ENCODE measurements around the gene ISLR. TPM values are rescaled to one million over a fixed set of nuclear protein-coding genes. Genes with fewer than 3 reads are reported as not detected.
A peak's percentile ranks its signal among the peaks of the same experiment; 100 is the strongest.

The ISLR gene
- total and polyA plus RNA-seq, 2 experiments from 2014 or later: 27.8 to 36.4 TPM

DNA sequence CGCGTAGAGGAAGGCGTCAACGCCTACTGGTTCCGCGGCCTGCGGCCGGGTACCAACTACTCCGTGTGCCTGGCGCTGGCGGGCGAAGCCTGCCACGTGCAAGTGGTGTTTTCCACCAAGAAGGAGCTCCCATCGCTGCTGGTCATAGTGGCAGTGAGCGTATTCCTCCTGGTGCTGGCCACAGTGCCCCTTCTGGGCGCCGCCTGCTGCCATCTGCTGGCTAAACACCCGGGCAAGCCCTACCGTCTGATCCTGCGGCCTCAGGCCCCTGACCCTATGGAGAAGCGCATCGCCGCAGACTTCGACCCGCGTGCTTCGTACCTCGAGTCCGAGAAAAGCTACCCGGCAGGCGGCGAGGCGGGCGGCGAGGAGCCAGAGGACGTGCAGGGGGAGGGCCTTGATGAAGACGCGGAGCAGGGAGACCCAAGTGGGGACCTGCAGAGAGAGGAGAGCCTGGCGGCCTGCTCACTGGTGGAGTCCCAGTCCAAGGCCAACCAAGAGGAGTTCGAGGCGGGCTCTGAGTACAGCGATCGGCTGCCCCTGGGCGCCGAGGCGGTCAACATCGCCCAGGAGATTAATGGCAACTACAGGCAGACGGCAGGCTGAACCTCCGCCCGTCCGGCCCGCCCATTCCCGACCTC, 39.0 kb upstream of the ISLR start:
- H3K36me3 ChIP-seq (replicated peaks; ENCODE audit: insufficient read depth, low read depth): no peaks in the 10 kb centered on the region
- WGBS (ENCODE audit: low lambda C conversion rate, missing lambda C conversion rate): 6% methylated on average over 51 of the region's 53 CpGs
- peak; percentile 61 for DNase-seq (ENCODE audit: low spot score)

DNA sequence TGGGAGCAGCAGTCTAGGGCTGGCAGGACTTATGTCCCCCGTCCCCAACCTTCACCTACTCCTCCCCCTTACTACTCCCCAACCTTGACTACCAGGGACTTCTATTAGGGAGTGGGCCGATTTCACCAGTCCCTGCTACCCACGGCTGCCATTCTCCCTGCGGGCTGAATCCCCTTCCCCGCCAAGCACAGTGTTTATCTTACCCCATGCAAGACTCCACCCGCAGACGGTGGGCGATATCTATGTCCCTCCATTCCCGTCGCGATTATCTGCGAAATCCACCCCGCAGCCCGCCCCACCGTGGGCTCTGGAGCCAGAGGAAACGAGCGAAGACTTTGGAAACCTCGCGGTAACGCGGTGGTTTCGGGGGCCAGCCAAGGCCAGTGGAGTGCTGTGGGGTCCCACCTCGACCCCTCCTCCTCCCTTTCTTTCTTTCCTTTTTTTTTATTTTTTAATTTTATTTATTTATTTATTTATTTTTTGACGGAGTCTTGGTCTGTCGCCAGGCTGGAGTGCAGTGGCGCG, 38.4 kb upstream of the ISLR start:
- Histone ChIP-seq H3K4me1 (ENCODE audit: insufficient read depth) (peaks cover 25% of the 10 kb centered on the region), H4K20me1 (ENCODE audit: insufficient read depth, poor library complexity, severe bottlenecking) (no peaks in the 10 kb centered on the region), H3K79me2 (no peaks in the 10 kb centered on the region), H3K4me3 (no peak overlapping the region), H3K9me3 (ENCODE audit: low read depth) (no peaks in the 10 kb centered on the region), H3K9me2 (replicated peaks; ENCODE audit: insufficient read depth) (no peaks in the 10 kb centered on the region), H2AFZ (no peak overlapping the region), H3K36me3 (replicated peaks; ENCODE audit: insufficient read depth, low read depth) (no peaks in the 10 kb centered on the region), H3K27me3 (peaks cover 81% of the 10 kb centered on the region), H3K4me2 (peak overlapping the region; percentile 96), H3K27ac (no peak overlapping the region)
- TF ChIP-seq, protein P1, sequence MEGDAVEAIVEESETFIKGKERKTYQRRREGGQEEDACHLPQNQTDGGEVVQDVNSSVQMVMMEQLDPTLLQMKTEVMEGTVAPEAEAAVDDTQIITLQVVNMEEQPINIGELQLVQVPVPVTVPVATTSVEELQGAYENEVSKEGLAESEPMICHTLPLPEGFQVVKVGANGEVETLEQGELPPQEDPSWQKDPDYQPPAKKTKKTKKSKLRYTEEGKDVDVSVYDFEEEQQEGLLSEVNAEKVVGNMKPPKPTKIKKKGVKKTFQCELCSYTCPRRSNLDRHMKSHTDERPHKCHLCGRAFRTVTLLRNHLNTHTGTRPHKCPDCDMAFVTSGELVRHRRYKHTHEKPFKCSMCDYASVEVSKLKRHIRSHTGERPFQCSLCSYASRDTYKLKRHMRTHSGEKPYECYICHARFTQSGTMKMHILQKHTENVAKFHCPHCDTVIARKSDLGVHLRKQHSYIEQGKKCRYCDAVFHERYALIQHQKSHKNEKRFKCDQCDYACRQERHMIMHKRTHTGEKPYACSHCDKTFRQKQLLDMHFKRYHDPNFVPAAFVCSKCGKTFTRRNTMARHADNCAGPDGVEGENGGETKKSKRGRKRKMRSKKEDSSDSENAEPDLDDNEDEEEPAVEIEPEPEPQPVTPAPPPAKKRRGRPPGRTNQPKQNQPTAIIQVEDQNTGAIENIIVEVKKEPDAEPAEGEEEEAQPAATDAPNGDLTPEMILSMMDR (IDR thresholded peaks at IDR 0.05; ENCODE audit: poor library complexity): no peak
- TF ChIP-seq EZH2 (IDR thresholded peaks at IDR 0.05; ENCODE audit: borderline replicate concordance) (no peak), EZH2phosphoT487 (IDR thresholded peaks at IDR 0.05; ENCODE audit: low read depth, severe bottlenecking, unreplicated experiment) (peak; percentile 34)
- WGBS (ENCODE audit: low lambda C conversion rate, missing lambda C conversion rate): 11% methylated on average over 13 of the region's 27 CpGs
- no peak for DNase-seq (ENCODE audit: low spot score)

More for the DNA sequence above, 39.0 kb upstream of the ISLR start:
- no peaks in the 10 kb centered on the region for H3K9me2 ChIP-seq (replicated peaks; ENCODE audit: insufficient read depth)
- no peak overlapping the region for H3K4me3 ChIP-seq
- H3K9me3 ChIP-seq (ENCODE audit: low read depth): no peaks in the 10 kb centered on the region
- peaks cover 28% of the 10 kb centered on the region for H3K4me1 ChIP-seq (ENCODE audit: insufficient read depth)
- no peak overlapping the region for H2AFZ ChIP-seq
- no peaks in the 10 kb centered on the region for H3K79me2 ChIP-seq
- peaks cover 85% of the 10 kb centered on the region for H3K27me3 ChIP-seq
- TF ChIP-seq, protein P1 (IDR thresholded peaks at IDR 0.05; ENCODE audit: poor library complexity): peak; percentile 39
- TF ChIP-seq EZH2phosphoT487 (IDR thresholded peaks at IDR 0.05; ENCODE audit: low read depth, severe bottlenecking, unreplicated experiment) (peak; percentile 55), EZH2 (IDR thresholded peaks at IDR 0.05; ENCODE audit: borderline replicate concordance) (peak; percentile 22)
- no peak overlapping the region for H3K27ac ChIP-seq
- H4K20me1 ChIP-seq (ENCODE audit: insufficient read depth, poor library complexity, severe bottlenecking): no peaks in the 10 kb centered on the region
- peak overlapping the region; percentile 96 for H3K4me2 ChIP-seq

DNA sequence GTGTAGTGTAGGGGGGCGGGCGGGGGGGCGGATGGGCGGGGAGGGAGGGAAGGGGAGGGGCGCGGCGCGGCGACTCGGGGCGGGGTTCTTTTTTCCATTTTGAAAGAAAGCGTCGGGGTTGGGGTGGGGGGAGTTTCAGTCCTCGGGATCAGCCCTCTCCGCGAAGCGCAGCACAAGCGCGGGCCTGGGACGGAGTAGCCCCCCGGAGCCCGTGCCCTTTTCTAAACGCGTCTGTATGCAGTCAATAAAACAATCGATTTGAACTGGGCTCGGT, 37.0 kb upstream of the ISLR start:
- Histone ChIP-seq H4K20me1 (ENCODE audit: insufficient read depth, poor library complexity, severe bottlenecking) (no peaks in the 10 kb centered on the region), H3K4me3 (peak overlapping the region; percentile 32), H2AFZ (peak overlapping the region; percentile 51), H3K79me2 (no peaks in the 10 kb centered on the region), H3K4me2 (peak overlapping the region; percentile 96), H3K36me3 (replicated peaks; ENCODE audit: insufficient read depth, low read depth) (no peaks in the 10 kb centered on the region), H3K9me2 (replicated peaks; ENCODE audit: insufficient read depth) (no peaks in the 10 kb centered on the region), H3K4me1 (ENCODE audit: insufficient read depth) (peaks cover 20% of the 10 kb centered on the region), H3K9me3 (ENCODE audit: low read depth) (no peaks in the 10 kb centered on the region), H3K27me3 (peaks cover 67% of the 10 kb centered on the region), H3K27ac (peak overlapping the region; percentile 72)
- 3% methylated on average over 8 of the region's 26 CpGs for WGBS (ENCODE audit: low lambda C conversion rate, missing lambda C conversion rate)
- DNase-seq (ENCODE audit: low spot score): no peak
- TF ChIP-seq EZH2phosphoT487 (IDR thresholded peaks at IDR 0.05; ENCODE audit: low read depth, severe bottlenecking, unreplicated experiment) (no peak), EZH2 (IDR thresholded peaks at IDR 0.05; ENCODE audit: borderline replicate concordance) (no peak)
- TF ChIP-seq, protein P1 (IDR thresholded peaks at IDR 0.05; ENCODE audit: poor library complexity): no peak
